Breast epithelium (tissue), 3 donors: Measurements from ENCODE around the gene DNAH8.

Experiments
- POLR2A ChIP-seq: fragments of 450-650 bp; IDR thresholded peaks from one replicate; pipeline ENCODE4 v1.6.1; 2016; ENCODE audit warnings: antibody characterized with exemption, mild to moderate bottlenecking, moderate library complexity
- POLR2AphosphoS5 ChIP-seq, 3 donors: sonication (generic); formaldehyde crosslinking; IDR thresholded peaks; one replicate each; pipeline ENCODE4 v1.6.1; 2017; ENCODE audit warnings: antibody characterized with exemption in 3 of 3
- TF ChIP-seq, protein P1 (sequence below), 3 donors: fragments of 450-650 bp; IDR thresholded peaks; one replicate each; pipeline ENCODE4 v1.5.1; 2016 to 2017; ENCODE audit warnings: antibody characterized with exemption in 3 of 3, mild to moderate bottlenecking in 3 of 3, moderate library complexity in 3 of 3

DNA sequence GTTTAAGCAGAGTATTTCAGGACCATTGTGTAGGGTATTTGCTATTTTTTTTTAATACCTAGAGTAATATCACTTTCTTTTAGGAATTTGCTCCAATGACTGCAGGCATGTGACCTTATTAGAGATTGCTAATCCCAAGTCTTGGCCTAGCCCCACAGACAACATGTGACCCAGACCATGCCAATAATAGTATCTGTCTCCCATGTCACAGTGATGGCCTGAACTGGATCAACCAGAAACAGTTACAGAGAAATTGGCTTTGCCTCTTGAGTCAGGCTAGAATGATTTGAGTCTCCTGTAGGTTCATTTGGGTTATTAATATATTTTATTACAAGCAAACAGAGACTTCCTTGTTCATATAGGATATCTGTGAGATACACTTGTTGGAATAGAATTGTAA is 116.8 kb downstream of the DNAH8 start:
- no peak for TF ChIP-seq POLR2AphosphoS5 (IDR thresholded peaks at IDR 0.05)
- TF ChIP-seq, protein P1, sequence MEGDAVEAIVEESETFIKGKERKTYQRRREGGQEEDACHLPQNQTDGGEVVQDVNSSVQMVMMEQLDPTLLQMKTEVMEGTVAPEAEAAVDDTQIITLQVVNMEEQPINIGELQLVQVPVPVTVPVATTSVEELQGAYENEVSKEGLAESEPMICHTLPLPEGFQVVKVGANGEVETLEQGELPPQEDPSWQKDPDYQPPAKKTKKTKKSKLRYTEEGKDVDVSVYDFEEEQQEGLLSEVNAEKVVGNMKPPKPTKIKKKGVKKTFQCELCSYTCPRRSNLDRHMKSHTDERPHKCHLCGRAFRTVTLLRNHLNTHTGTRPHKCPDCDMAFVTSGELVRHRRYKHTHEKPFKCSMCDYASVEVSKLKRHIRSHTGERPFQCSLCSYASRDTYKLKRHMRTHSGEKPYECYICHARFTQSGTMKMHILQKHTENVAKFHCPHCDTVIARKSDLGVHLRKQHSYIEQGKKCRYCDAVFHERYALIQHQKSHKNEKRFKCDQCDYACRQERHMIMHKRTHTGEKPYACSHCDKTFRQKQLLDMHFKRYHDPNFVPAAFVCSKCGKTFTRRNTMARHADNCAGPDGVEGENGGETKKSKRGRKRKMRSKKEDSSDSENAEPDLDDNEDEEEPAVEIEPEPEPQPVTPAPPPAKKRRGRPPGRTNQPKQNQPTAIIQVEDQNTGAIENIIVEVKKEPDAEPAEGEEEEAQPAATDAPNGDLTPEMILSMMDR (IDR thresholded peaks at IDR 0.05): no peak
- TF ChIP-seq POLR2A: no peak
